Astrocyte (in vitro differentiated cells and primary cell): Measurements from ENCODE around the gene CREB3.

Experiments
- EZH2 ChIP-seq: IDR thresholded peaks from 2 replicates; pipeline ENCODE4 v1.6.1; 2012; ENCODE audit warnings: mild to moderate bottlenecking, low read length, inconsistent platforms; ENCODE audit not compliant: insufficient read depth
- TF ChIP-seq, protein P1 (sequence below): IDR thresholded peaks from 2 replicates; pipeline ENCODE4 v1.5.1; 2011; ENCODE audit warnings: low read depth, mild to moderate bottlenecking, inconsistent platforms, low read length, moderate library complexity; ENCODE audit not compliant: insufficient read depth

DNA sequence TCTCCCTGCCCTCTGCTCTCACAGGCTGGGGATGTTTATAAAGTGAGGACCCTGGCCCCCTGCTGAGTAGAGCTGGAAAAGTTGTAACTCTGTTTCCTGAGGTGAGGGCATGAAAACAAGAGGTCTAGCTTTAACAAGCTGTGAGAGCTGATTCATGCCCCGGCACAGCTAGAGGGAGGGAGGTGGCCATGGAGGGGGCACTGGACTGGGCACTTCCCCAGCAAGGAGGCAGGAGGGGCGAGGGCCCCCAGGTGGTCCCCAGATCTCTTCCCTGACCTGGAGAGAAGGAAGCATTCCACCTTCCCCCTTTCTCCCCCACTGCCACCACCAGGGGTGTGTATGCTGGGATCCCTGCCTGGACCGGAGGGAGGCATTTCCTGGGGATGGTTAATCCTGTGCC, 21.8 kb downstream of the CREB3 start, which contains the start of gene MSMP:
- TF ChIP-seq, protein P1, sequence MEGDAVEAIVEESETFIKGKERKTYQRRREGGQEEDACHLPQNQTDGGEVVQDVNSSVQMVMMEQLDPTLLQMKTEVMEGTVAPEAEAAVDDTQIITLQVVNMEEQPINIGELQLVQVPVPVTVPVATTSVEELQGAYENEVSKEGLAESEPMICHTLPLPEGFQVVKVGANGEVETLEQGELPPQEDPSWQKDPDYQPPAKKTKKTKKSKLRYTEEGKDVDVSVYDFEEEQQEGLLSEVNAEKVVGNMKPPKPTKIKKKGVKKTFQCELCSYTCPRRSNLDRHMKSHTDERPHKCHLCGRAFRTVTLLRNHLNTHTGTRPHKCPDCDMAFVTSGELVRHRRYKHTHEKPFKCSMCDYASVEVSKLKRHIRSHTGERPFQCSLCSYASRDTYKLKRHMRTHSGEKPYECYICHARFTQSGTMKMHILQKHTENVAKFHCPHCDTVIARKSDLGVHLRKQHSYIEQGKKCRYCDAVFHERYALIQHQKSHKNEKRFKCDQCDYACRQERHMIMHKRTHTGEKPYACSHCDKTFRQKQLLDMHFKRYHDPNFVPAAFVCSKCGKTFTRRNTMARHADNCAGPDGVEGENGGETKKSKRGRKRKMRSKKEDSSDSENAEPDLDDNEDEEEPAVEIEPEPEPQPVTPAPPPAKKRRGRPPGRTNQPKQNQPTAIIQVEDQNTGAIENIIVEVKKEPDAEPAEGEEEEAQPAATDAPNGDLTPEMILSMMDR = no peak
- TF ChIP-seq EZH2 = no peak
